Ovary (tissue), 3 donors: ENCODE measurements around the gene IL1R1.

Experiments
- EP300 ChIP-seq: sonication (generic); formaldehyde crosslinking; IDR thresholded peaks from one replicate; pipeline ENCODE4 v1.6.1; 2017; ENCODE audit warnings: antibody characterized with exemption
- TF ChIP-seq, protein P1 (sequence below), 3 donors: fragments of 450-650 bp in 2 of 3; fragments of 200-600 bp in 1 of 3; IDR thresholded peaks; one replicate each; pipeline versions ENCODE4 v1.5.1 to v1.8.0; 2016 to 2022; ENCODE audit warnings: antibody characterized with exemption in 3 of 3, mild to moderate bottlenecking in 1 of 3
- donor health status: DM: no; HTN: no; CAD: no.

DNA sequence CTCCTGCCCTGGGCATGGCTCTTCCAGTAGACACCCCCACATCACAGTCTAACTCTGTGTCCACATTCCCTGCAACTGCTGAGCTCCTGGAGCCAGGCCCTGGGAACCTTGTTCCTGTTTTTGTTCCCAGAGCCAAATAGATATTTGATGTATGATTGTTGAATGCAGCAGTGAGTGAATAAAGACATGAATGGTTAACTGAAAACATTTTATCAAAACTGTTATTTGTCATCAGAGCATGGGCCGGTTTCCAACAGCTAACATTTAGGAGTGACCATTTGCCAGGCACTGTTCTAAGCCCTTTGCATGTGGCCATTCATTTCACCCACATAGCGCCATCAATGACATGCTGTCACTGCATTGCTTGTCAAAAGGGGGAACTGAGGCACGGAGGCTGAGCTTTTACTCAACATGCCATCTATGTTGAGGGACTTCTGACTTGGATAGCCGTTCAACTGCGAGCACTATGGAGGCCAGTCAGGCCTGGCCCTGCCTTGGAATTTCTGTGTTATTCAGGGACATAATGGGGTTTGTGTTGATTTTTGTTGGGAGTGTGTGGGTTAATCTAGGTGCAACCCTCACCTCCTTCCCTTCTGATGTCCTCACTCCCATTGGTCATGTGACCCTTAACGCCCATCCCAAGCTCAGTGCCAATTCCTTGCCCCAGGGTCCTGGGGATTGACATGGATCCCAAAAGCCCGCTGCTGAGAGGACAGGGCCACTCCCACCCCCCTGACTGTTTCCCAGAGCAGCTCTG is 12.6 kb downstream of the IL1R1 start:
- TF ChIP-seq EP300 = no peak
- TF ChIP-seq, protein P1, sequence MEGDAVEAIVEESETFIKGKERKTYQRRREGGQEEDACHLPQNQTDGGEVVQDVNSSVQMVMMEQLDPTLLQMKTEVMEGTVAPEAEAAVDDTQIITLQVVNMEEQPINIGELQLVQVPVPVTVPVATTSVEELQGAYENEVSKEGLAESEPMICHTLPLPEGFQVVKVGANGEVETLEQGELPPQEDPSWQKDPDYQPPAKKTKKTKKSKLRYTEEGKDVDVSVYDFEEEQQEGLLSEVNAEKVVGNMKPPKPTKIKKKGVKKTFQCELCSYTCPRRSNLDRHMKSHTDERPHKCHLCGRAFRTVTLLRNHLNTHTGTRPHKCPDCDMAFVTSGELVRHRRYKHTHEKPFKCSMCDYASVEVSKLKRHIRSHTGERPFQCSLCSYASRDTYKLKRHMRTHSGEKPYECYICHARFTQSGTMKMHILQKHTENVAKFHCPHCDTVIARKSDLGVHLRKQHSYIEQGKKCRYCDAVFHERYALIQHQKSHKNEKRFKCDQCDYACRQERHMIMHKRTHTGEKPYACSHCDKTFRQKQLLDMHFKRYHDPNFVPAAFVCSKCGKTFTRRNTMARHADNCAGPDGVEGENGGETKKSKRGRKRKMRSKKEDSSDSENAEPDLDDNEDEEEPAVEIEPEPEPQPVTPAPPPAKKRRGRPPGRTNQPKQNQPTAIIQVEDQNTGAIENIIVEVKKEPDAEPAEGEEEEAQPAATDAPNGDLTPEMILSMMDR (IDR thresholded peaks at IDR 0.05) = no peak
